Activated gamma-delta T cell treated with anti-CD3 and anti-CD28 coated beads, Interleukin-2, amount 50 U/mL, for 16 hours (primary cell): Measurements from ENCODE around the gene DYRK1A.

ENCODE experiments used
- DNase-seq: peaks from one replicate; pipeline ENCODE4 v3.0.0-alpha.2; 2020; ENCODE audit warnings: low read depth

Gene DYRK1A

GRCh38 chr21:37385179-37385765 lies 18.7 kb downstream of the DYRK1A start:
- DNase-seq: no peak

- DNase-seq: no peak
These were observed 19.6 kb downstream of the DYRK1A start for GRCh38 chr21:37386151-37386550.

- no peak for DNase-seq
These were observed 22.9 kb downstream of the DYRK1A start for GRCh38 chr21:37389456-37389855.

GRCh38 chr21:37391666-37392065 lies 25.1 kb downstream of the DYRK1A start:
- no peak for DNase-seq

GRCh38 chr21:37392441-37392840 lies 25.9 kb downstream of the DYRK1A start:
- DNase-seq: no peak

- no peak for DNase-seq
These were observed 26.5 kb downstream of the DYRK1A start for GRCh38 chr21:37393030-37393429.

GRCh38 chr21:37393786-37394185 lies 27.2 kb downstream of the DYRK1A start:
- no peak for DNase-seq

- no peak for DNase-seq
These were observed 29.4 kb downstream of the DYRK1A start for GRCh38 chr21:37395961-37396360.

GRCh38 chr21:37396855-37397254 lies 30.3 kb downstream of the DYRK1A start:
- no peak for DNase-seq

GRCh38 chr21:37398697-37399096 lies 32.1 kb downstream of the DYRK1A start:
- no peak for DNase-seq

- no peak for DNase-seq
These were observed 35.8 kb downstream of the DYRK1A start for GRCh38 chr21:37402251-37402867.

- no peak for DNase-seq
These were observed 39.1 kb downstream of the DYRK1A start for GRCh38 chr21:37405629-37406028.

- no peak for DNase-seq
These were observed 41.3 kb downstream of the DYRK1A start for GRCh38 chr21:37407719-37408420.

- no peak for DNase-seq
These were observed 42.1 kb downstream of the DYRK1A start for GRCh38 chr21:37408464-37409193.

GRCh38 chr21:37410639-37411038 lies 44.1 kb downstream of the DYRK1A start:
- DNase-seq: no peak

GRCh38 chr21:37412603-37413360 lies 46.2 kb downstream of the DYRK1A start:
- DNase-seq: no peak

- no peak for DNase-seq
These were observed 47.1 kb downstream of the DYRK1A start for GRCh38 chr21:37413553-37414291.

GRCh38 chr21:37414292-37415253 lies 48.0 kb downstream of the DYRK1A start:
- DNase-seq: no peak

GRCh38 chr21:37415939-37416338 lies 49.4 kb downstream of the DYRK1A start:
- no peak for DNase-seq

- DNase-seq: no peak
These were observed 50.3 kb downstream of the DYRK1A start for GRCh38 chr21:37416914-37417313.
